GM21529 (cell line): ENCODE measurements around the gene BIVM.

ENCODE experiments used
- ATAC-seq: cut with Tn5 transposase; IDR thresholded peaks from one replicate; pipeline ENCODE4 v1.9.1; 2021; ENCODE audit not compliant: unreplicated experiment

BIVM gene

GRCh38 chr13:102838982-102839381, 40.1 kb downstream of the BIVM start:
- ATAC-seq: no peak

GRCh38 chr13:102839462-102839861, 40.5 kb downstream of the BIVM start:
- ATAC-seq: no peak

GRCh38 chr13:102845289-102845629, 46.3 kb downstream of the BIVM start:
- ATAC-seq: peak; percentile 18

- ATAC-seq: peak; percentile 81
These were observed 46.8 kb downstream of the BIVM start, which contains the start of gene ERCC5 for GRCh38 chr13:102845630-102846260. ERCC5 (plus strand) TSS chr13:102846032; CDS start chr13:102846267, 235 bp downstream.

- ATAC-seq: peak; percentile 37
These were observed 47.5 kb downstream of the BIVM start for GRCh38 chr13:102846261-102847015.

- no peak for ATAC-seq
These were observed 48.6 kb downstream of the BIVM start for GRCh38 chr13:102847272-102848234.

- no peak for ATAC-seq
These were observed 50.0 kb downstream of the BIVM start for GRCh38 chr13:102848956-102849355.

GRCh38 chr13:102852556-102852955, 53.6 kb downstream of the BIVM start:
- ATAC-seq: no peak

- no peak for ATAC-seq
These were observed 55.8 kb downstream of the BIVM start for GRCh38 chr13:102854675-102855074.

- ATAC-seq: no peak
These were observed 57.6 kb downstream of the BIVM start for GRCh38 chr13:102856557-102856956.

GRCh38 chr13:102862624-102863210, 63.8 kb downstream of the BIVM start:
- no peak for ATAC-seq

- no peak for ATAC-seq
These were observed 64.7 kb downstream of the BIVM start for GRCh38 chr13:102863590-102863989.

GRCh38 chr13:102868366-102868936, 69.5 kb downstream of the BIVM start:
- no peak for ATAC-seq

- peak; percentile 23 for ATAC-seq
These were observed 71.2 kb downstream of the BIVM start for GRCh38 chr13:102869948-102870676.

GRCh38 chr13:102870677-102871415, 71.9 kb downstream of the BIVM start:
- peak; percentile 76 for ATAC-seq

- no peak for ATAC-seq
These were observed 73.2 kb downstream of the BIVM start for GRCh38 chr13:102872131-102872530.

- no peak for ATAC-seq
These were observed 73.6 kb downstream of the BIVM start for GRCh38 chr13:102872531-102872930.

GRCh38 chr13:102873653-102874052, 74.7 kb downstream of the BIVM start:
- peak; percentile 77 for ATAC-seq

GRCh38 chr13:102875256-102875655, 76.3 kb downstream of the BIVM start:
- no peak for ATAC-seq
